Measurements from ENCODE around the gene MIAT.

Gene MIAT

GRCh38 chr22:26632422-26633155, 24.8 kb upstream of the MIAT start:
- DNase-seq = no peak

GRCh38 chr22:26634189-26634588, 23.2 kb upstream of the MIAT start:
- no peak for DNase-seq

GRCh38 chr22:26635117-26635516, 22.3 kb upstream of the MIAT start:
- no peak for DNase-seq

- DNase-seq = no peak
Observed at GRCh38 chr22:26636296-26636695, 21.1 kb upstream of the MIAT start.

DNA sequence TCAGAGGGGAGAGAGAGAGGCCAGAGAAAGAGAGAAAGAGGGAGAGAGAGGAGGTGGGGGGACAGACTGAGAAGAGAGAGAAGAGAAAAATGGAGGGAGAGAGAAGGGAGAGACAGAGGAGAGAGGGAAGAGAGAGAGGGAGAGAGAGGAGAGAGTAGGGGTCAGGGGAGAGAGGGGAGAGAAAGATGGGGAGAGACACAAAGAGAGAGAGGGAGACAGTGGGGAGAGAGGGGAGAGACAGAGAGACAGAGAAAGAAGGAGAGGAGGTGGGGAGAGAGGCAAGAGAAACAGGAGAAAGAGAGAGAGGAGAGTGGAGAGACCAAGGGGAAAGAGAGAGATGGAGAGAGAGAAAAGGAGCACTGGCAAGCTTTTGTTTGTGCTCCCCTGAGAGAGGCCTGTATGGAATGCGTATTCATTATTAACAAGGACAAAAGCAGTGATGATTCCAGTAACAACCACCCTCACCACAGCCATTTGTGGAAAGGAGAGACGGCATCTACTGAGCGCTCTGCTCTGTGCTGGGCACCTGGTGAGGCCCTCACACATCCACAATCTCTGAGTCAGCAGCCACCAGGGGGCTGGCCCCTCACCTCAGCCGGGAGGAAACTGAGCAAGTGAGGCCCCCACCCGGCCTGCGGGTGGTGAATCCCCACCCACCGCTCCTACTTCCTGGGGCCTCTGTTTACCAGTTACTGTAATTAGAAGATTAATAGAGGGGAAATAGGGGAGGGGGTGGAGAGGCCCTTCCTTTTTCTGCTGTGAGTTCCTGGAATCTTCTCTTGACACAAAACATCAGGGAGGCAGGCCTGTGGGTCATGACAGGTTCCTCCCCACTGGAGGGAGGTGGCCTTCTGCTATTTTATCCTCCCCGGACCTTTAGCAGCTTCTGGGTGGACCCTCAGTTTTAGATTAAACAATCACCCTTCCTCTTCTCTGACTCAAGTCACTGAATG, 14.6 kb upstream of the MIAT start:
- no peak for DNase-seq

- no peak for DNase-seq
Observed at GRCh38 chr22:26643418-26644100, 13.8 kb upstream of the MIAT start.

DNA sequence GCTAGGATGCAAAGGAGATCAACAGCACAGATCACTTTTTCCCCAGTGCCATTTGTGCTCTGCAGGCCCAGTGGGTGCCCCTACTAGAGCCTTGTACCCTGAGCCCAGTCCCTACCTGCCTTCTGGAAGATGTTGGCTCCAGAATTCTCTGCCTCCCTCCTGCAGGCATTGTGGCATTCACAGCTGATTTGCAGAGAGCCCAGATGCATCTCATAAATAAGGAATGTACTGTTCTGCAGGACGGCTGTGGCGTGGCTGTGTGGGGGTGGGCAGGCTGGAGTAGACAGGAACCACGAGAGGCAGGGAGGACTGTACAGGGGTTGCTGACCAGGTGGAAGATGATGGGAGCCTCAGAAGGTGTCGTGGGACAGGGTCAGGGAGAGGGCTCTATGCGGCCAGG, 11.2 kb upstream of the MIAT start:
- no peak for DNase-seq

DNA sequence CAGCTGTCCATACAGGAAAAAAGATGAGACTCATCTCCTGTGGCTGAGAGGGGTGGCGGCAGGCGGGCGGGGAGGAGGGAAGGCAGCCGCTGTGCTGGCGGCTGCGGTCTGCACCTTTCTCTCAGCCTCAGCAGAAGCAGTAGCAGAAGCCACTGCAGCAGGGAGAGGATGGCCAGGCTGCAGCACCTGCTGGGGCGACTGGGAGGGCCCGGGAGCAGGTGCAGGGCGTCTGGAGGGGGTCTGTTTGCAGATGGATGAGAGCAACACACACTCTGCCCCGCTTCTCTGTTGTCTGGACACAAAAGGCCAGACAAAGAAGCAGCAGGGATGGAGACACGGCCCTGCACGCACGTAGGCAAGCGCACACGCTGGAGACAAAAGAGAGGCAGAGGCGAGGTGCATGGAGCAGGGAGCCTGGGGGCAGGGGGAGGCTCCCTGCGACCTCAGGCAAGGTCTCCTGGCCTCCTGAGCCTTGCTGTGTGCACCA, 9.3 kb upstream of the MIAT start:
- DNase-seq = no peak

DNA sequence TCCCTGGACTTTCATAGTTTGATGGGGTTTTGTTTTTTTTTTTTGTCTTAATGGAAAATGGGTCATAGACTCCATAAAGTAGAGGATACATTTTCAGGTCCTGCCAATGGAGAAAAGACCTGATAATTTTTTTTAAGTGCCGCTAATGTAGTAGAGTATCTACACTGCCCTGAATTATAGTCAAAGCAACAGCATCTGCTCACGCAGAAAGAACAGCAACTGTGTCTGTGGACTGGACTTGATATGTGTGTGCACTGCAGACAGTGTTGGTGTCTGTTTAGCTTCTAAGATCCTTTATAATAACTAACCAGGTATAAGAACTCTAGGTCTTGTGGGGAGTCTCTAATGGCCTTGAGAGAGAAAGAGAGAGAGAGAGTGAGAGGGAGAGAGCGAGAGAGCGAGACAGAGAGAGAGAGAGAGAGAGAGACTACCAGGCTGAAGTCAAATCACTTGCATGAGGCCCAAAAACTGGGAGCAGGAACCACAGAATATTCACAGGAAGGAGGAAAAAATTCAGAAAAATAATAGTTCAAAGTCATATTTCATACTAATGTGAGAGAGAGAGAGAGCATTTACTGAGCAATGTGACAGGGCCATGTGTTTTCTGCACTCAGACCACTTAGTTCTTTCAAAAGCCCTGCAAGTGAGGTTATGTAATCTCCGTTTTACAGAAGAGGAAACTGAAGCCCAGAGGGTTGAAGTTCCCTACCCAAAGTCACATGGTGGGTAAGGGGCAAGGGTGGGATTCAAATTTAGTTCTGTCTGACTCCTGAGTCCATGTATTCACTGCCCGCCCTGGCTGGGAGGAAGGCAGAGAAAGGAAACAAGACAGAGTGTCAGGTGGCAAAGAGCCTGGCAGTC, 8.6 kb upstream of the MIAT start:
- DNase-seq = no peak

- DNase-seq = no peak
Observed at GRCh38 chr22:26650722-26651421, 6.5 kb upstream of the MIAT start.

DNA sequence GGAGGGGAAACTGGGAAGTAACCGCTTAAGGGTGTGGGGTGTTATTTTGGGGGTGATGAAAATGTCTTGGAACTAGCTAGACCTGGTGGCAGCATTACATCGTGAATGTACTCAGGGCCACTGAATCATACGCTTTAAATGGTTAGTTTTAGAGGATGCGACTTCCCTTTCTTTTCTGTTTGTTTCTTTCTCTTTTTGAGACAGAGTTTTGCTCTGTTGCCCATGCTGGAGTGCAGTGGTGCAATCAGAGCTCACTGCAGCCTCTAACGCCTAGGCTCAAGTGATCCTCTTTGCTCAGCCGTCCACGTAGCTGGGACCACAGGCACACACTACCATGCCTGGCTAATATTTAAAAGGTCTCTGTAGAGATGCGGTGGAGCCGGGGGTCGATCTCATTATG, 5.6 kb upstream of the MIAT start:
- DNase-seq = no peak

- no peak for DNase-seq
Observed at GRCh38 chr22:26658161-26658560, 773 bp downstream of the MIAT start.

DNA sequence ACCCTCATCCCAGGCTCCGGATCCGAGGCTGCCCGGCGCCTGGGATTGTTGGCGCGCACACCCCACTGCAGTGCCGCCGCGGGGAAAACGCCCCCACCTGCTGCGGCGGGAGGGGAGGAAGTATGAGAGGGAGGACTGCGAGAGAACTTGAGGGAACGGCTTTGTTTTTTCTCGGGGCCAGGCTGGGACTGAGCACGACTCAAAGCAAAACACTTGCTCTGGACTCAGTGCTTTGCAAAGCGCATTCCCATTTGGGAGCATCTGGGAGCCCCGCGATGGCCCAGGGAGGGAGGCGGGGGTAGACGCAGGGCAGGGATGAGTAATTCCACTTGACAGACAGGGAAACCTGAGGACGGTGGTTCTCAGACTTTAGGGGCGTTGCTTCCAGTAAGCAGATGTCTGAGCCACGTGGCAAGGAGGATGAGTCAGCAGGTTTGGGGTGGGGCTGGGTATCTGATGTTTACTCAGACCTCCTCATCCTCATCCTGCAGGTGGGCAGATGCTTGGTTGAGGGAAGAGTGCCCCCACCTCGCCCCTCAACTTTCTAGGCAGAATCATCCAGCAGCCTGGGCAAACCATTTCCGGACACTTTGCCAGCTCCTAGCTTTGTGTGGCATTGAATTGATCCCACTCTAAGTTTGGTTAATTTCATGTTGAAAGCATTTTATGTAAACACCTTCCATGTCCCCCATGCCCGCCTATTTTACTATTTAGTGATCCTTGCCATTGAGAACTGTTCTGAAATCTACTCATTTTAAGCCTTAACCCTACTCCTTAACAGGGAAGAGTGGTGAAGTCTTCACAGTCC, 1.5 kb downstream of the MIAT start:
- no peak for DNase-seq

- DNase-seq = no peak
Observed at GRCh38 chr22:26660356-26660755, 3.0 kb downstream of the MIAT start.

DNA sequence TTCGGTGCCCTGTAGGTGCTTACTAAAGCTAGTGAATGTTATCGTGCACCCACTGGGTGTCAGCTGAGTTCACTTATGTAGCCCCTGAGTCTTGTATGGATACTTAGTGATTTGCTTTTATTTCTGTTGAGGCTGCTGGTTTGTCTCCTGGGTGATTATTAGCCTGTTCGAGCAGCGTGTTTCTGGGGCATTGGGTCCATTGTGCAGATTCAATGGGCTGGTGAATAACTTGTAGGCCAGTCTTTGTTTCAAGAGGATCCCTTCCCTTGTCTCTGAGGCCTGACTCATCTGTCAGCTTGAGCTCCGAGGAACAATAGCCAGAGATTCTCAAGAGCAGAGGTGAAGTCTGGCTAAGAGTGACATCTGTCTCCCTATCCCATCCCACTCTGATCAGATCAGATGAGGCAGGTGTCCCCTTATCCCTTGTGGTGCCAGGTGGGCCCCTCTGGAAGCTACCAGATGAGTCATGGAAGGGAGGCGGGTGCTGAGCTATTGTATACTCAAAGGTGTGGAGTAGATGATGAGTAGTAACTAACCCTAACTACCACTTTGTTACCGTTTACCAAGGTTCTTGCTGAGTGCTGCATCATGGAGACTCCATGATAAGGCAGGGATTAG, 3.7 kb downstream of the MIAT start:
- no peak for DNase-seq

DNA sequence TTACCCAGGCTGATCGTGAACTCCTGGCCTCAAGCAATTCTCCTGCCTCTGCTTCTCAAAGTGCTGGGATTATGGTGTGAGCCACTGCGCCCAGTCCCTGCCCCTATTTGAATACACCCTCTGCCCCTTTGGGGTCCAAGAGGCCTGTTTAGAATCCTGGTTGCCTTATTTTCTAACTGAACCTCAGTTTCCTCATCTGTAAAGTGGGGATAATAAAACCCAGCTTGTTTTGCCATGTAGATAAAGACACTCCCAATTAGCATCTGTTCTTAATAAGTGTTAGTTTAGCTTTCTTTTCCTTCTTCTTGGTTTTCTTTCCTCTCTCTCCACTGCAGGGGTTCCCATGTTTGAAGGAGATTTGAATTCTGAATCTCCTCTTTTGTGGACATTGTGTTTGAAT, 4.8 kb downstream of the MIAT start:
- DNase-seq = no peak

GRCh38 chr22:26663374-26663923, 6.1 kb downstream of the MIAT start:
- no peak for DNase-seq

GRCh38 chr22:26665813-26666231, 8.4 kb downstream of the MIAT start:
- no peak for DNase-seq

GRCh38 chr22:26667140-26667539, 9.8 kb downstream of the MIAT start:
- DNase-seq = no peak

GRCh38 chr22:26669060-26669481, 11.7 kb downstream of the MIAT start:
- DNase-seq = no peak
